GM18868 (cell line): Measurements from ENCODE around the gene WAC.
A peak's percentile ranks its signal among the peaks of the same experiment; 100 is the strongest.
"Not testable (repeated sequence)": the region's sequence is repeated elsewhere in the genome, so short reads cannot be mapped to it uniquely, and the experiment has no call there.

Experiments
- ATAC-seq: cut with Tn5 transposase; IDR thresholded peaks from one replicate; pipeline ENCODE4 v1.9.1; 2021; ENCODE audit warnings: mild to moderate bottlenecking, moderate library complexity; ENCODE audit not compliant: unreplicated experiment

WAC gene

GRCh38 chr10:28604567-28605536 lies 71.9 kb downstream of the WAC start:
- ATAC-seq = no peak

- ATAC-seq = no peak
These were observed 73.7 kb downstream of the WAC start for GRCh38 chr10:28606568-28606967.

- ATAC-seq = not testable (repeated sequence)
These were observed 76.7 kb downstream of the WAC start for GRCh38 chr10:28609636-28610035.

GRCh38 chr10:28612877-28613276 lies 80.0 kb downstream of the WAC start:
- no peak for ATAC-seq

- no peak for ATAC-seq
These were observed 83.6 kb downstream of the WAC start for GRCh38 chr10:28616514-28616913.

GRCh38 chr10:28619455-28619854 lies 86.5 kb downstream of the WAC start:
- no peak for ATAC-seq

GRCh38 chr10:28620251-28620650 lies 87.3 kb downstream of the WAC start:
- no peak for ATAC-seq

- ATAC-seq = no peak
These were observed 90.6 kb downstream of the WAC start for GRCh38 chr10:28623483-28623882.

GRCh38 chr10:28624351-28624750 lies 91.4 kb downstream of the WAC start:
- ATAC-seq = no peak

GRCh38 chr10:28627102-28627501 lies 94.2 kb downstream of the WAC start:
- ATAC-seq = no peak

- ATAC-seq = peak; percentile 76
These were observed 95.4 kb downstream of the WAC start for GRCh38 chr10:28628184-28628893.

GRCh38 chr10:28631896-28632583 lies 99.1 kb downstream of the WAC start:
- ATAC-seq = no peak

- ATAC-seq = no peak
These were observed 99.6 kb downstream of the WAC start for GRCh38 chr10:28632584-28632945.

GRCh38 chr10:28633750-28634149 lies 100.8 kb downstream of the WAC start:
- no peak for ATAC-seq

- no peak for ATAC-seq
These were observed 104.4 kb downstream of the WAC start for GRCh38 chr10:28637346-28637745.

- no peak for ATAC-seq
These were observed 105.5 kb downstream of the WAC start for GRCh38 chr10:28638392-28638791.

GRCh38 chr10:28640551-28640950 lies 107.6 kb downstream of the WAC start:
- ATAC-seq = no peak

GRCh38 chr10:28644647-28645046 lies 111.7 kb downstream of the WAC start:
- no peak for ATAC-seq

- ATAC-seq = no peak
These were observed 119.2 kb downstream of the WAC start for GRCh38 chr10:28652106-28652505.

- no peak for ATAC-seq
These were observed 119.8 kb downstream of the WAC start for GRCh38 chr10:28652703-28653102.

- ATAC-seq = not testable (repeated sequence)
These were observed 125.9 kb downstream of the WAC start for GRCh38 chr10:28658824-28659223.
